Fibroblast of the aortic adventitia (primary cell): ENCODE measurements around the gene HS3ST5. TPM values are rescaled to one million over a fixed set of nuclear protein-coding genes. Genes with fewer than 3 reads are reported as not detected.
A peak's percentile ranks its signal among the peaks of the same experiment; 100 is the strongest.

ENCODE experiments used
- DNase-seq: peaks from one replicate; pipeline ENCODE4 v3.0.0-alpha.2; 2010; ENCODE audit warnings: low read depth
- H3K4me3 ChIP-seq: 2 replicates; pipeline ENCODE4 v1.5.1; 2011; ENCODE audit warnings: low read depth, mild to moderate bottlenecking, control low read depth, low read length, moderate library complexity
- CTCF ChIP-seq: IDR thresholded peaks from 2 replicates; pipeline ENCODE4 v1.5.1; 2011; ENCODE audit warnings: mild to moderate bottlenecking, low read length, control low read depth, inconsistent platforms; ENCODE audit not compliant: insufficient read depth
- total RNA-seq: library from RNA; depleted of rRNA; stranded (reverse); fragments of >200 nt; gene quantifications from 2 replicates; pipeline ENCODE4 v1.2.3, GENCODE V29; 2012; ENCODE audit warnings: low replicate concordance

Gene HS3ST5
- total RNA-seq, 1 donor, result 0.09 TPM

- no peak overlapping the region for H3K4me3 ChIP-seq
- DNase-seq, result no peak
- TF ChIP-seq CTCF, result no peak
Measured at GRCh38 chr6:114125576-114125975, 217.2 kb downstream of the HS3ST5 start.

- H3K4me3 ChIP-seq, result no peak overlapping the region
- no peak for TF ChIP-seq CTCF
- DNase-seq, result no peak
Measured at GRCh38 chr6:114121913-114122662, 220.7 kb downstream of the HS3ST5 start.

GRCh38 chr6:114119056-114119455 is 223.8 kb downstream of the HS3ST5 start:
- no peak for TF ChIP-seq CTCF
- H3K4me3 ChIP-seq, result no peak overlapping the region
- DNase-seq, result no peak

- H3K4me3 ChIP-seq, result no peak overlapping the region
- no peak for TF ChIP-seq CTCF
- DNase-seq, result no peak
Measured at GRCh38 chr6:114115652-114116051, 227.2 kb downstream of the HS3ST5 start.

GRCh38 chr6:114108119-114109002 is 234.5 kb downstream of the HS3ST5 start:
- no peak overlapping the region for H3K4me3 ChIP-seq
- peak; percentile 78 for DNase-seq
- peak; percentile 86 for TF ChIP-seq CTCF

GRCh38 chr6:114106020-114106419 is 236.8 kb downstream of the HS3ST5 start:
- H3K4me3 ChIP-seq, result no peak overlapping the region
- no peak for TF ChIP-seq CTCF

More at GRCh38 chr6:114106020-114106419, 236.8 kb downstream of the HS3ST5 start:
- DNase-seq, result no peak
